Stomach (tissue), 4 donors: ENCODE data around the gene ZBP1.

Source experiments
- CTCF ChIP-seq, 7 experiments: fragments of 450-650 bp in 4 of 7; fragments of 200-600 bp in 3 of 7; sonication (generic) in 3 of 7; IDR thresholded peaks; one replicate each; pipeline ENCODE4 v1.5.1; 2016 to 2019; ENCODE audit warnings: antibody characterized with exemption in 7 of 7, control low read depth in 2 of 7, mild to moderate bottlenecking in 1 of 7
- EP300 ChIP-seq: sonication (generic); formaldehyde crosslinking; IDR thresholded peaks from one replicate; pipeline ENCODE4 v1.6.1; 2017; ENCODE audit warnings: antibody characterized with exemption
- POLR2A ChIP-seq, 4 donors: fragments of 450-650 bp; IDR thresholded peaks; one replicate each; pipeline ENCODE4 v1.6.1; 2016; ENCODE audit warnings: antibody characterized with exemption in 4 of 4, control low read depth in 2 of 4, mild to moderate bottlenecking in 1 of 4, moderate library complexity in 1 of 4
- POLR2AphosphoS5 ChIP-seq, 3 donors: sonication (generic); formaldehyde crosslinking; IDR thresholded peaks; one replicate each; pipeline ENCODE4 v1.6.1; 2016; ENCODE audit warnings: antibody characterized with exemption in 3 of 3

GRCh38 chr20:57617079-57617795 lies 3.0 kb downstream of the ZBP1 start:
- TF ChIP-seq CTCF (IDR thresholded peaks at IDR 0.05) (no peak), EP300 (no peak), POLR2A (IDR thresholded peaks at IDR 0.05) (no peak), POLR2AphosphoS5 (IDR thresholded peaks at IDR 0.05) (no peak)
